Measurements from ENCODE around the gene ZNF683. TPM values are rescaled to one million over a fixed set of nuclear protein-coding genes. Genes with fewer than 3 reads are reported as not detected.

The ZNF683 gene
- total RNA-seq, 4 donors from 2014 or later, result 0.62 TPM; not detected in 3

GRCh38 chr1:26411624-26412074, 39.1 kb upstream of the ZNF683 start:
- peaks cover 80% of the 10 kb centered on the region for H3K27me3 ChIP-seq
- ATAC-seq, result no peak
- 30% methylated on average over 6 of the region's 20 CpGs; no CpG with 5 or more reads in 1 of the 2 donors for WGBS, 2 donors (ENCODE audit: low coverage in 1 of 2)
- no peaks in the 10 kb centered on the region for H3K4me1 ChIP-seq
- H3K27ac ChIP-seq, result no peak overlapping the region
- no peaks in the 10 kb centered on the region for H3K36me3 ChIP-seq
- no peak overlapping the region for H3K4me3 ChIP-seq
- TF ChIP-seq POLR2AphosphoS5 (IDR thresholded peaks at IDR 0.05) (no peak), POLR2A (IDR thresholded peaks at IDR 0.05) (no peak), EP300 (IDR thresholded peaks at IDR 0.05) (no peak), CTCF (IDR thresholded peaks at IDR 0.05) (no peak)
- H3K9me3 ChIP-seq, result peaks cover 0 to 4% (median 0%) of the 10 kb centered on the region in 3 donors

DNA sequence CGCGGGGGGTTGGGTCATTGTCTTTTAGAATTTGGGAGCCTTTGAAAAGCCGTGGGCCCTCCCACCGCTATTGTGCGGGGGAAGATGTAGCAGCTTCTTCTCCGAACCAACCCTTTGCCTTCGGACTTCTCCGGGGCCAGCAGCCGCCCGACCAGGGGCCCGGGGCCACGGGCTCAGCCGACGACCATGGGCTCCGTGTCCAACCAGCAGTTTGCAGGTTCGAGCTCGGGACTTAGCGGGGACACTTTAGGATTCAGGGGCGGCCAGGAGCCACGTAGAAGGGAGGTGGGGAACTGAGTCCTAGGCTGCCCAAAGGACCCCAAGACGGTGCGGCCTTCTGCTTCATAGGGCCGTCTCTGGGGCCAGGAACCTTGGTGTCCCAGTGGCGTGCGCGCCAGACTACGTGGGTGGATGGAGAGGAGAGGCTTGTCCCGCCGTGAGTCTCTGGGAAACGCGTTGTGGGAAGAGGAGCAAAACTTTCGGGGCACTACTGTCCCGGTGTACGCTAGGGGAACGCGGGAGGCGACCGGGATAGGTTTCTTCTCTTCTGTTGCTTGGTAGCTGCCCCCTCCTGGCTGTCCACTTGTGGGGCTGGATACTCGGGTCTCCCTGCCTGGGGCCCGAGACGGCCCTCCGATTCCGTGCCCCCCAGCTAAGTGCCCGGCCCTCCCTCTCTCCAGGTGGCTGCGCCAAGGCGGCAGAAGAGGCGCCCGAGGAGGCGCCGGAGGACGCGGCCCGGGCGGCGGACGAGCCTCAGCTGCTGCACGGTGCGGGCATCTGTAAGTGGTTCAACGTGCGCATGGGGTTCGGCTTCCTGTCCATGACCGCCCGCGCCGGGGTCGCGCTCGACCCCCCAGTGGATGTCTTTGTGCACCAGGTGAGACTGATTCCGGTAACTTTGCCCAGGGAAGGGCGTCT, 38.4 kb upstream of the ZNF683 start, which contains the start of gene LIN28A:
LIN28A (plus strand) TSS at position 112 of the 918 bp plus-strand sequence; CDS start at position 187, 75 bp downstream.
- no peak within 1 kb of the TSS for H3K27ac ChIP-seq
- no peaks in the 10 kb centered on the region for H3K36me3 ChIP-seq
- ATAC-seq, result no peak
- TF ChIP-seq POLR2AphosphoS5 (IDR thresholded peaks at IDR 0.05) (no peak), EP300 (IDR thresholded peaks at IDR 0.05) (no peak), POLR2A (IDR thresholded peaks at IDR 0.05) (no peak), CTCF (IDR thresholded peaks at IDR 0.05) (no peak)
- H3K27me3 ChIP-seq, result peaks cover 73% of the 10 kb centered on the region
- no peaks in the 10 kb centered on the region for H3K4me1 ChIP-seq
- no peak within 1 kb of the TSS for H3K4me3 ChIP-seq
- peaks cover 0 to 4% (median 0%) of the 10 kb centered on the region in 3 donors for H3K9me3 ChIP-seq
- WGBS, 2 donors (ENCODE audit: low coverage in 1 of 2), result 4 to 5% methylated on average over 4 of the region's 70 CpGs

- WGBS, 2 donors (ENCODE audit: low coverage in 1 of 2), result 1% methylated on average over 9 of the region's 16 CpGs; no CpG with 5 or more reads in 1 of the 2 donors
- Histone ChIP-seq H3K36me3 (no peaks in the 10 kb centered on the region), H3K4me1 (no peaks in the 10 kb centered on the region), H3K27ac (no peak overlapping the region), H3K4me3 (no peak overlapping the region), H3K9me3 (peaks cover 0 to 4% (median 0%) of the 10 kb centered on the region in 3 donors), H3K27me3 (peaks cover 69% of the 10 kb centered on the region)
- no peak for ATAC-seq
- TF ChIP-seq CTCF (IDR thresholded peaks at IDR 0.05) (no peak), EP300 (IDR thresholded peaks at IDR 0.05) (no peak), POLR2A (IDR thresholded peaks at IDR 0.05) (no peak), POLR2AphosphoS5 (IDR thresholded peaks at IDR 0.05) (no peak)
Observed at GRCh38 chr1:26409191-26409807, 36.7 kb upstream of the ZNF683 start.

- Histone ChIP-seq H3K4me1 (no peaks in the 10 kb centered on the region), H3K36me3 (no peaks in the 10 kb centered on the region), H3K27me3 (peaks cover 68% of the 10 kb centered on the region), H3K9me3 (peaks cover 0 to 4% (median 0%) of the 10 kb centered on the region in 3 donors), H3K27ac (no peak overlapping the region), H3K4me3 (no peak overlapping the region)
- TF ChIP-seq POLR2AphosphoS5 (IDR thresholded peaks at IDR 0.05) (no peak), CTCF (IDR thresholded peaks at IDR 0.05) (no peak)
- WGBS, 2 donors (ENCODE audit: low coverage in 1 of 2), result 0% methylated on average over 2 to 12 of the region's 12 CpGs
- peak; percentile 77 for ATAC-seq
Observed at GRCh38 chr1:26408604-26409003, 36.1 kb upstream of the ZNF683 start.
